GM12891 (cell line): ENCODE results near the gene EGFL8.

ENCODE experiments used
- PAX5 ChIP-seq: IDR thresholded peaks from 2 replicates; pipeline ENCODE4 v1.6.1; 2011; ENCODE audit warnings: low read length, moderate library complexity, mild to moderate bottlenecking; ENCODE audit not compliant: insufficient read depth, severe bottlenecking
- POLR2A ChIP-seq: IDR thresholded peaks from 2 replicates; pipeline ENCODE4 v1.6.1; 2011; ENCODE audit warnings: low read depth, low read length, control low read depth
- POLR2AphosphoS5 ChIP-seq: IDR thresholded peaks from 2 replicates; pipeline ENCODE4 v1.6.1; 2011; ENCODE audit warnings: low read depth, low read length, control low read depth
- POU2F2 ChIP-seq: IDR thresholded peaks from 2 replicates; pipeline ENCODE4 v1.6.1; 2011; ENCODE audit warnings: low read depth, mild to moderate bottlenecking, control low read depth, low read length, moderate library complexity
- SPI1 ChIP-seq: IDR thresholded peaks from 2 replicates; pipeline ENCODE4 v1.6.1; 2011; ENCODE audit warnings: low read depth, low read length, control low read depth
- TAF1 ChIP-seq: IDR thresholded peaks from 2 replicates; pipeline ENCODE4 v1.6.1; 2011; ENCODE audit warnings: low read depth, low read length, control low read depth

DNA sequence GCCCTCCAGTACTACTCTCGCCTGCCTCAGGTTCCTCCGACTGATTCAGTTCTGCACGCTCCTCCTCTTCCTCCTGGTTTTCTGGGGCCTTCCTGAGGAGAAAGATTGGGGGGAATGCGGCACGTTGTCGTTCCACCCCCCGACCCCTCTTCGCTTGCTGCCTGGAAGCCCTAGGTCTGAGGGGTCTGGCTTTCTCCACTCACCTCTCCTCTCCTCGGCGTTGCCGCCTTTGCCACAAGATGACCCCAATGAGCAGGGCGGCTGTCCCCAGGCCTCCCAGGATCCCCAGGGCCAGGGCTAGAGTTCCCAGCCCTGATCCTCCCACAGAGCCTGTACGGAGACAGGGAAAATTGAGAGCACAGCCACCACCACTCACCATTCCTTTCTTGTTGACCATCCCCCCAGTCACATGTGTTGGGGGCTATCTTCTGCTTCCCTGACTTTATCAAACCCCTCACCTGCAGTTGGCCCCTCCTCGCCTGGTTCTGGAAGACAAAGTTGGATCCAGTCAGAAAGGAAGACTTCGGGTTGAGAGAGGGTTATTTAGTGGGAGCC is 16.8 kb downstream of the EGFL8 start:
- TF ChIP-seq PAX5 (no peak), POLR2A (no peak), SPI1 (no peak), TAF1 (no peak), POLR2AphosphoS5 (no peak), POU2F2 (no peak)
